ENCODE data around the gene PCCA. TPM values are rescaled to one million over a fixed set of nuclear protein-coding genes. Genes with fewer than 3 reads are reported as not detected.

PCCA gene
- total RNA-seq, 4 donors from 2014 or later: 34.6 to 58.4 (median 40.1) TPM

GRCh38 chr13:100552755-100553154 is 463.9 kb downstream of the PCCA start:
- H3K4me1 ChIP-seq: peaks cover 0 to 14% (median 0%) of the 10 kb centered on the region in 3 donors
- no peaks in the 10 kb centered on the region for H3K9me3 ChIP-seq
- WGBS, 2 donors (ENCODE audit: low coverage in 1 of 2): 83 to 94% methylated on average over 2 to 4 of the region's 11 CpGs
- H3K36me3 ChIP-seq: no peaks in the 10 kb centered on the region
- TF ChIP-seq POLR2A (IDR thresholded peaks at IDR 0.05) (no peak), CTCF (IDR thresholded peaks at IDR 0.05) (no peak), POLR2AphosphoS5 (IDR thresholded peaks at IDR 0.05) (no peak), EP300 (IDR thresholded peaks at IDR 0.05) (no peak)
- no peak overlapping the region for H3K4me3 ChIP-seq
- ATAC-seq: no peak
- no peaks in the 10 kb centered on the region for H3K27me3 ChIP-seq
- no peak overlapping the region for H3K27ac ChIP-seq

- H3K4me1 ChIP-seq: no peaks in the 10 kb centered on the region
- no peaks in the 10 kb centered on the region for H3K36me3 ChIP-seq
- no peak for ATAC-seq
- H3K9me3 ChIP-seq: no peaks in the 10 kb centered on the region
- 94% methylated on average over 8 of the region's 8 CpGs for WGBS, 2 donors (ENCODE audit: low coverage in 1 of 2)
- H3K4me3 ChIP-seq: no peak overlapping the region
- H3K27ac ChIP-seq: no peak overlapping the region
- H3K27me3 ChIP-seq: no peaks in the 10 kb centered on the region
- TF ChIP-seq POLR2AphosphoS5 (IDR thresholded peaks at IDR 0.05): no peak
- no peak for TF ChIP-seq EP300 (IDR thresholded peaks at IDR 0.05)
- TF ChIP-seq POLR2A (IDR thresholded peaks at IDR 0.05): no peak
- TF ChIP-seq CTCF (IDR thresholded peaks at IDR 0.05): no peak
These were observed 471.0 kb downstream of the PCCA start for GRCh38 chr13:100559886-100560285.

GRCh38 chr13:100560498-100561157 is 471.7 kb downstream of the PCCA start:
- 89 to 94% methylated on average over 3 to 11 of the region's 15 CpGs for WGBS, 2 donors (ENCODE audit: low coverage in 1 of 2)
- Histone ChIP-seq H3K36me3 (no peaks in the 10 kb centered on the region), H3K4me1 (no peaks in the 10 kb centered on the region), H3K4me3 (no peak overlapping the region), H3K9me3 (peaks cover 0 to 3% (median 0%) of the 10 kb centered on the region in 3 donors), H3K27me3 (no peaks in the 10 kb centered on the region), H3K27ac (no peak overlapping the region)
- ATAC-seq: peak; percentile 25
- TF ChIP-seq POLR2A (IDR thresholded peaks at IDR 0.05) (no peak), CTCF (IDR thresholded peaks at IDR 0.05) (no peak), EP300 (IDR thresholded peaks at IDR 0.05) (no peak), POLR2AphosphoS5 (IDR thresholded peaks at IDR 0.05) (no peak)

- H3K27me3 ChIP-seq: no peaks in the 10 kb centered on the region
- H3K9me3 ChIP-seq: peaks cover 0 to 8% (median 0%) of the 10 kb centered on the region in 3 donors
- WGBS, 2 donors (ENCODE audit: low coverage in 1 of 2): 58 to 67% methylated on average over 2 of the region's 2 CpGs
- H3K27ac ChIP-seq: no peak overlapping the region
- TF ChIP-seq EP300 (IDR thresholded peaks at IDR 0.05) (no peak), CTCF (IDR thresholded peaks at IDR 0.05) (no peak), POLR2AphosphoS5 (IDR thresholded peaks at IDR 0.05) (no peak), POLR2A (IDR thresholded peaks at IDR 0.05) (no peak)
- no peaks in the 10 kb centered on the region for H3K36me3 ChIP-seq
- no peak for ATAC-seq
- no peaks in the 10 kb centered on the region for H3K4me1 ChIP-seq
- no peak overlapping the region for H3K4me3 ChIP-seq
These were observed 472.2 kb downstream of the PCCA start for GRCh38 chr13:100561158-100561499.

GRCh38 chr13:100561599-100562204 is 472.8 kb downstream of the PCCA start:
- Histone ChIP-seq H3K4me3 (no peak overlapping the region), H3K9me3 (peaks cover 0 to 11% (median 0%) of the 10 kb centered on the region in 3 donors), H3K27ac (no peak overlapping the region), H3K36me3 (no peaks in the 10 kb centered on the region), H3K4me1 (no peaks in the 10 kb centered on the region), H3K27me3 (no peaks in the 10 kb centered on the region)
- 68 to 71% methylated on average over 6 of the region's 7 CpGs for WGBS, 2 donors (ENCODE audit: low coverage in 1 of 2)
- no peak for TF ChIP-seq CTCF (IDR thresholded peaks at IDR 0.05)
- TF ChIP-seq POLR2AphosphoS5 (IDR thresholded peaks at IDR 0.05): no peak
- TF ChIP-seq POLR2A (IDR thresholded peaks at IDR 0.05): no peak
- no peak for TF ChIP-seq EP300 (IDR thresholded peaks at IDR 0.05)
- ATAC-seq: no peak
